Upper lobe of left lung (tissue), 6 donors: ENCODE measurements around the gene PRPS1. TPM values are rescaled to one million over a fixed set of nuclear protein-coding genes. Genes with fewer than 3 reads are reported as not detected.
"Not testable (repeated sequence)": the region's sequence is repeated elsewhere in the genome, so short reads cannot be mapped to it uniquely, and the experiment has no call there.

Experiments
- ATAC-seq, 2 donors: fragments of 200-7000 bp; cut with Tn5 transposase; one replicate each; pipeline ENCODE4 v1.9.1; 2022; ENCODE audit warnings: mild to moderate bottlenecking in 2 of 2, moderate library complexity in 2 of 2; ENCODE audit not compliant: low FRiP score in 2 of 2
- DNase-seq, 2 donors: peaks; one replicate each; pipeline ENCODE4 v3.0.0-alpha.2; 2019 to 2020
- H3K27ac ChIP-seq, 4 donors: fragments of 200-600 bp; sonication (generic); one replicate each; pipeline ENCODE4 v1.5.1; 2016 to 2019
- H3K27me3 ChIP-seq, 4 donors: fragments of 200-600 bp; sonication (generic); one replicate each; pipeline ENCODE4 v1.5.1; 2017 to 2019
- H3K36me3 ChIP-seq, 4 donors: fragments of 200-600 bp; sonication (generic); one replicate each; pipeline ENCODE4 v1.5.1; 2016 to 2019
- H3K4me1 ChIP-seq, 4 donors: fragments of 200-600 bp; sonication (generic); one replicate each; pipeline ENCODE4 v1.5.1; 2018 to 2019
- H3K4me3 ChIP-seq, 4 donors: fragments of 200-600 bp; sonication (generic); one replicate each; pipeline ENCODE4 v1.5.1; 2017 to 2019; ENCODE audit warnings: mild to moderate bottlenecking in 2 of 4, moderate library complexity in 1 of 4
- H3K9me3 ChIP-seq, 4 donors: fragments of 200-600 bp; sonication (generic); one replicate each; pipeline ENCODE4 v1.5.1; 2018 to 2019
- EP300 ChIP-seq, 4 donors: sonication (generic); formaldehyde crosslinking; IDR thresholded peaks; one replicate each; pipeline ENCODE4 v1.5.1; 2017; ENCODE audit warnings: antibody characterized with exemption in 4 of 4, control low read depth in 2 of 4
- POLR2A ChIP-seq, 4 donors: fragments of 450-650 bp; IDR thresholded peaks; one replicate each; pipeline ENCODE4 v1.5.1; 2016 to 2017; ENCODE audit warnings: antibody characterized with exemption in 4 of 4, mild to moderate bottlenecking in 2 of 4
- POLR2AphosphoS5 ChIP-seq, 2 donors: sonication (generic); formaldehyde crosslinking; IDR thresholded peaks; one replicate each; pipeline ENCODE4 v1.5.1; 2017; ENCODE audit warnings: antibody characterized with exemption in 2 of 2
- WGBS, 2 donors: methylation state at CpG; one replicate each; pipeline ENCODE4 v1.1.5; 2017 to 2018; 5-methylcytosine and 5-hydroxymethylcytosine counted together
- total RNA-seq, 6 donors: library from RNA; depleted of rRNA in 4 of 6; stranded (reverse); fragments of >200 nt in 4 of 6; gene quantifications; one replicate each; pipeline versions ENCODE4 v1.1.0 to v1.2.1, GENCODE V29; 2016 to 2021
- TF ChIP-seq, protein P1 (sequence below), 6 experiments: fragments of 450-650 bp in 4 of 6; fragments of 200-600 bp in 2 of 6; sonication (generic) in 2 of 6; IDR thresholded peaks; one replicate each; pipeline ENCODE4 v1.5.1; 2016 to 2019; ENCODE audit warnings: antibody characterized with exemption in 6 of 6
- donor health status: DM: no; HTN: no; CAD: no; lungs with moderate emphysema.
- donor health status: DM: no; HTN: yes; CAD: no; lungs with severe emphysema.

The PRPS1 gene
- total RNA-seq, 6 donors from 2014 or later = 10.5 to 32.7 (median 24.6) TPM

DNA sequence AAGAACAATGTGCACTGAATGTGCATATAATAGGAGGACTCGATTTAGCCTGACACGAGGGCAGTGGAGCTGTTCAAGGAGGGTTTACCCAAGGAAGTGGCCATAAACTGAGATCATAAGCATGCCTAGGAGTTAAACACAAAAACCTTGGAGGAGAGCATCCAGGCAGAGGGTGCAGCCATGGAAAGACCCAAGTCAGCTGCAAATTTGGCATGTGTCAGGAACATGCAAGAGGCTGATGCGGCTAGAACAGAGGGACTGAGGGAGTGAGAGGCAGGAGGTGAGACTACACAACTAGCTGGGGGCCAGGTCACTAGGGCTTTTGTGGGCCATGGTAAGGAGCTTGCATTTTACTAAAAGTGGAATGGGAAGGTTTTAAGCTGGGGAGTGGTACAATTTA is 55.6 kb downstream of the PRPS1 start:
- Histone ChIP-seq H3K27ac (peak overlapping the region; percentile 71 to 85 (median 76)), H3K9me3 (no peaks in the 10 kb centered on the region), H3K36me3 (no peaks in the 10 kb centered on the region), H3K27me3 (no peaks in the 10 kb centered on the region), H3K4me3 (no peak overlapping the region), H3K4me1 (peaks cover 46 to 53% (median 50%) of the 10 kb centered on the region in 4 donors)
- no peak for DNase-seq
- WGBS, 2 donors = 54 to 60% methylated on average over 3 of the region's 3 CpGs
- TF ChIP-seq, protein P1, sequence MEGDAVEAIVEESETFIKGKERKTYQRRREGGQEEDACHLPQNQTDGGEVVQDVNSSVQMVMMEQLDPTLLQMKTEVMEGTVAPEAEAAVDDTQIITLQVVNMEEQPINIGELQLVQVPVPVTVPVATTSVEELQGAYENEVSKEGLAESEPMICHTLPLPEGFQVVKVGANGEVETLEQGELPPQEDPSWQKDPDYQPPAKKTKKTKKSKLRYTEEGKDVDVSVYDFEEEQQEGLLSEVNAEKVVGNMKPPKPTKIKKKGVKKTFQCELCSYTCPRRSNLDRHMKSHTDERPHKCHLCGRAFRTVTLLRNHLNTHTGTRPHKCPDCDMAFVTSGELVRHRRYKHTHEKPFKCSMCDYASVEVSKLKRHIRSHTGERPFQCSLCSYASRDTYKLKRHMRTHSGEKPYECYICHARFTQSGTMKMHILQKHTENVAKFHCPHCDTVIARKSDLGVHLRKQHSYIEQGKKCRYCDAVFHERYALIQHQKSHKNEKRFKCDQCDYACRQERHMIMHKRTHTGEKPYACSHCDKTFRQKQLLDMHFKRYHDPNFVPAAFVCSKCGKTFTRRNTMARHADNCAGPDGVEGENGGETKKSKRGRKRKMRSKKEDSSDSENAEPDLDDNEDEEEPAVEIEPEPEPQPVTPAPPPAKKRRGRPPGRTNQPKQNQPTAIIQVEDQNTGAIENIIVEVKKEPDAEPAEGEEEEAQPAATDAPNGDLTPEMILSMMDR (IDR thresholded peaks at IDR 0.05) = no peak
- TF ChIP-seq POLR2A (IDR thresholded peaks at IDR 0.05) (no peak), EP300 (IDR thresholded peaks at IDR 0.05) (no peak), POLR2AphosphoS5 (IDR thresholded peaks at IDR 0.05) (no peak)
- no peak for ATAC-seq

DNA sequence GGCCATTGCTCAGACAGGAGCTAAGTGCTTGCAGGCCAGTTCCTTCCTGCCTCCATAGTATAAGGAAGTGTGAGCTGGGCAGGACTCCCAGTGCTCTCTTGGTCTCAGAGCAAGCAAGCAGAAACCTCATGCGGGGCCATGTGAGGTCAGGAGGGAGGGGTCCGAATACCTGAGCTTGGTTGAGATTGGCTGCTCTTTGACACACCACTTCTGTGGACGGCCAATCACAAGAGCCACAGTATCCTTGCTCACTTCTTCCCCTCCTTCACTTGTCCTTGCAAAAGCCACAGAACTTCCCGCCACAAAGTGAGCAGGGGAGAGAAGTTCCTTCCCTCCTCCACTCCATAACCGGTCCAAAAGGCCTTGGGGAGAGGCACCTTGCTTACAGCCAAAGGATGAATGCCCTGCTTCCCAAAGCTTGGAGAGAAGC is 56.7 kb downstream of the PRPS1 start:
- peaks cover 39 to 45% (median 42%) of the 10 kb centered on the region in 4 donors for H3K4me1 ChIP-seq
- peak; percentile 88 to 90 for ATAC-seq
- WGBS, 2 donors = 17 to 32% methylated on average over 2 to 5 of the region's 5 CpGs
- H3K27ac ChIP-seq = peak overlapping the region; percentile 71 to 85 (median 76)
- TF ChIP-seq POLR2A (IDR thresholded peaks at IDR 0.05) (peak in 2 of 4 donors; percentile 20 to 68), EP300 (IDR thresholded peaks at IDR 0.05) (peak in 2 of 4 donors; percentile 73 to 83), POLR2AphosphoS5 (IDR thresholded peaks at IDR 0.05) (peak; percentile 31 to 84)
- TF ChIP-seq, protein P1 (IDR thresholded peaks at IDR 0.05) = no peak
- H3K4me3 ChIP-seq = no peak overlapping the region
- H3K27me3 ChIP-seq = no peaks in the 10 kb centered on the region
- H3K36me3 ChIP-seq = no peaks in the 10 kb centered on the region
- peak in 1 of 2 donors; percentile 98 for DNase-seq
- H3K9me3 ChIP-seq = no peaks in the 10 kb centered on the region

DNA sequence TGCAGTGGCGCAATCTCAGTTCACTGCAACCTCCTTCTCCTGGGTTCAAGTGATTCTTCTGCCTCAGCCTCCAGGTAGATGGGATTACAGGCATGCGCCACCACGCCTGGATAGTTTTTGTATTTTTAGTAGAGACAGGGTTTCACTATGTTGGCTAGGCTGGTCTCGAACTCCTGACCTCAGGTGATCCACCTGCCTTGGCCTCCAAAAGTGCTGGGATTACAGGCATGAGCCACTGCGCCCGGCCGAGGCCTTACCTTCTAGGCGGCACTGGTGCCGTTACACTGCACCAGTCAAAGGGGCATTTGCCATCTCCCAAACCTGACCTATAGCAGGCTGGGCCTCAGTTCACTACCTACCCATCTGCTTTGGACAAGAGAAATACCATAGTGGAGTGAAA is 57.3 kb downstream of the PRPS1 start:
- 64 to 83% methylated on average over 3 to 9 of the region's 9 CpGs for WGBS, 2 donors
- H3K9me3 ChIP-seq, H3K36me3 ChIP-seq, H3K27me3 ChIP-seq, H3K4me3 ChIP-seq, ATAC-seq: not testable (repeated sequence)
- peak in 1 of 2 donors; percentile 18 for DNase-seq
- Histone ChIP-seq H3K27ac (peak overlapping the region; percentile 40 to 85 (median 76)), H3K4me1 (peaks cover 39 to 45% (median 42%) of the 10 kb centered on the region in 4 donors)

DNA sequence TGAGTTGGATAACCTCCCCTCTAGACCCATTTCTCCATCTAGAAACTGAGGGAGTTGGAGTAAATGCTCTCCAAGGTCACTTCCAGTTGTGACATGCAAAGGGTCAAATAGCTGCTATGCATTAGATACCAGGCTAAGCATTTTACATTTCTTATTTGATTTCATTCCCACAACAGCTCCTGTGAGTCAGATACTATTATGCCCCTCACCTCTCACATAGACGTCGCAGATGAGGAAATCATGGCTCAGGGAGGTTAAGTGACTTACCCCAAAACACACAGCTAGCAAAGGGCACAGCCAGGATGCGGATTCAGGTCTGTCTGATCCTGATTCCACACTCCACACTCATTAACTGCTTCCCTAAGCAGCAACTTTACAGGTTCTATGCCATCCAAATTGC is 57.7 kb downstream of the PRPS1 start:
- Histone ChIP-seq H3K27ac (peak overlapping the region; percentile 40 to 85 (median 76)), H3K4me3 (no peak overlapping the region), H3K27me3 (no peaks in the 10 kb centered on the region), H3K4me1 (peaks cover 39 to 45% (median 42%) of the 10 kb centered on the region in 4 donors), H3K9me3 (no peaks in the 10 kb centered on the region), H3K36me3 (no peaks in the 10 kb centered on the region)
- ATAC-seq (no peak), DNase-seq (no peak)
- TF ChIP-seq POLR2AphosphoS5 (IDR thresholded peaks at IDR 0.05) (no peak), POLR2A (IDR thresholded peaks at IDR 0.05) (no peak), EP300 (IDR thresholded peaks at IDR 0.05) (no peak)
- TF ChIP-seq, protein P1 (IDR thresholded peaks at IDR 0.05) = no peak
- WGBS, 2 donors = 66 to 81% methylated on average over 3 of the region's 3 CpGs

DNA sequence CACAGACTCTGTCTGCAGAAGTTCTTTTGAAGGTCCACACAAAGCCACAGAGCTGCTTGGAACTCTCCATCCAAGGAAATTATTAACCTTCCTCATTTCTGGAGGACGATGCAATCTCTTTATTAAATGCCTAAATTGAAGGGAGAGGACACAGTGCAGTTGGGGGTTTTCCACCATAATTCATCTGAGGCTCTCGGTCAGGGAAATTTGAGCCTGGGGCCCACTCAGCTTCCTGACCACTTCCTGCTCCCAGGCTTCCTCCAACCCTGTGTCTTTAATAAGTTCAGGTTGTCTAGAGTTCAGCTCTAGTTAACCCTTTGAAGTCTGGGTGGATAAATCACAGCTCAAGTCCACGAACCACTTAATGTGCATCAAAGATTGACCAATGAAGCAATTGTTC is 58.5 kb downstream of the PRPS1 start:
- WGBS, 2 donors = 33 to 39% methylated on average over 3 of the region's 3 CpGs
- Histone ChIP-seq H3K4me1 (peaks cover 39 to 45% (median 42%) of the 10 kb centered on the region in 4 donors), H3K9me3 (no peaks in the 10 kb centered on the region), H3K4me3 (no peak overlapping the region), H3K27ac (peak overlapping the region in 2 of 4 donors; percentile 23 to 85), H3K27me3 (no peaks in the 10 kb centered on the region), H3K36me3 (no peaks in the 10 kb centered on the region)
- no peak for DNase-seq
- TF ChIP-seq, protein P1 (IDR thresholded peaks at IDR 0.05) = no peak
- TF ChIP-seq POLR2AphosphoS5 (IDR thresholded peaks at IDR 0.05) (no peak), POLR2A (IDR thresholded peaks at IDR 0.05) (no peak), EP300 (IDR thresholded peaks at IDR 0.05) (no peak)
- no peak for ATAC-seq
